B cell (primary cell): ENCODE results near the gene PHACTR1.

Experiments
- CTCF ChIP-seq: fragments of 200-600 bp; IDR thresholded peaks from one replicate; pipeline ENCODE4 v1.8.0; 2022; ENCODE audit warnings: antibody characterized with exemption, mild to moderate bottlenecking
- EZH2 ChIP-seq: IDR thresholded peaks from 2 replicates; pipeline ENCODE4 v1.6.1; 2012; ENCODE audit warnings: borderline replicate concordance, low read depth, mild to moderate bottlenecking, moderate library complexity, low read length; ENCODE audit not compliant: insufficient read depth, poor library complexity, severe bottlenecking

GRCh38 chr6:13009031-13009430, 292.5 kb downstream of the PHACTR1 start:
- TF ChIP-seq CTCF, result no peak
- no peak for TF ChIP-seq EZH2
